GM23248 (cell line): ENCODE results near the gene HSBP1L1. TPM values are rescaled to one million over a fixed set of nuclear protein-coding genes. Genes with fewer than 3 reads are reported as not detected.
A peak's percentile ranks its signal among the peaks of the same experiment; 100 is the strongest.

Experiments used
- DNase-seq: peaks from one replicate; pipeline ENCODE4 v3.0.0-alpha.2; 2015
- H2AFZ ChIP-seq: fragments of 200-600 bp; sonication (generic); 2 replicates; pipeline ENCODE4 v1.6.1; 2016; ENCODE audit warnings: antibody characterized with exemption
- H3F3A ChIP-seq: fragments of 200-600 bp; sonication (generic); 2 replicates; pipeline ENCODE4 v1.6.1; 2016; ENCODE audit warnings: mild to moderate bottlenecking, antibody characterized with exemption, mixed run types; ENCODE audit not compliant: insufficient read depth
- H3K27ac ChIP-seq: fragments of 200-600 bp; sonication (generic); 2 replicates; pipeline ENCODE4 v1.5.1; 2016; ENCODE audit warnings: mild to moderate bottlenecking
- H3K27me3 ChIP-seq: fragments of 200-600 bp; sonication (generic); replicated peaks from 2 replicates; pipeline ENCODE4 v1.6.1; 2016; ENCODE audit warnings: mild to moderate bottlenecking; ENCODE audit not compliant: insufficient read depth
- H3K36me3 ChIP-seq: fragments of 200-600 bp; sonication (generic); 2 replicates; pipeline ENCODE4 v1.6.1; 2016; ENCODE audit warnings: low read depth, mild to moderate bottlenecking
- H3K4me1 ChIP-seq: fragments of 200-600 bp; sonication (generic); 2 replicates; pipeline ENCODE4 v1.6.1; 2016; ENCODE audit warnings: mild to moderate bottlenecking; ENCODE audit not compliant: insufficient read depth
- H3K4me2 ChIP-seq: fragments of 200-600 bp; sonication (generic); one replicate; pipeline ENCODE4 v1.6.1; 2016; ENCODE audit warnings: mild to moderate bottlenecking; ENCODE audit not compliant: unreplicated experiment
- H3K4me3 ChIP-seq: fragments of 200-600 bp; sonication (generic); 2 replicates; pipeline ENCODE4 v1.5.1; 2016; ENCODE audit warnings: mild to moderate bottlenecking
- H3K79me2 ChIP-seq: fragments of 200-600 bp; sonication (generic); 2 replicates; pipeline ENCODE4 v1.6.1; 2016; ENCODE audit warnings: mild to moderate bottlenecking; ENCODE audit not compliant: insufficient read depth
- H3K9ac ChIP-seq: fragments of 200-600 bp; sonication (generic); 2 replicates; pipeline ENCODE4 v1.6.1; 2016; ENCODE audit warnings: mild to moderate bottlenecking
- H3K9me2 ChIP-seq: fragments of 200-600 bp; sonication (generic); 2 replicates; pipeline ENCODE4 v1.6.1; 2016; ENCODE audit warnings: mixed run types, mild to moderate bottlenecking, moderate library complexity; ENCODE audit not compliant: insufficient read depth
- H3K9me3 ChIP-seq: fragments of 200-600 bp; sonication (generic); one replicate; pipeline ENCODE4 v1.6.1; 2017; ENCODE audit warnings: low read depth
- H4K20me1 ChIP-seq: fragments of 200-600 bp; sonication (generic); 2 replicates; pipeline ENCODE4 v1.6.0; 2016; ENCODE audit not compliant: insufficient read depth
- EZH2 ChIP-seq: fragments of 200-600 bp; sonication (generic); IDR thresholded peaks from 2 replicates; pipeline ENCODE4 v1.6.1; 2018; ENCODE audit warnings: antibody characterized with exemption, mild to moderate bottlenecking; ENCODE audit not compliant: insufficient read depth, poor library complexity, severe bottlenecking
- EZH2phosphoT487 ChIP-seq: fragments of 200-600 bp; sonication (generic); IDR thresholded peaks from 2 replicates; pipeline ENCODE4 v1.6.1; 2018; ENCODE audit warnings: antibody characterized with exemption, moderate library complexity, mild to moderate bottlenecking, low read depth; ENCODE audit not compliant: insufficient read depth
- WGBS, 2 experiments: methylation state at CpG; one replicate each; pipeline ENCODE4 v1.1.6; 2015 to 2017; ENCODE audit warnings: low lambda C conversion rate in 2 of 2, low coverage in 1 of 2; ENCODE audit errors: missing lambda C conversion rate in 2 of 2; 5-methylcytosine and 5-hydroxymethylcytosine counted together
- in situ Hi-C: fragments of 300-500 bp; cut with MboI; formaldehyde crosslinking; loops from 2 replicates; pipeline ENCODE4 v1.15.0; 2020
- polyA plus RNA-seq: library from polyadenylated mRNA; unstranded; fragments of >200 nt; fragmentation: Nextera tagmentation; extraction: Ambion mirVana; gene quantifications from 2 replicates; pipeline ENCODE4 v1.2.1, GENCODE V29; 2016
- total RNA-seq: library from RNA; depleted of rRNA; stranded (reverse); fragments of >200 nt; shearing (Covaris generic); gene quantifications from 2 replicates; pipeline ENCODE4 v1.2.3, GENCODE V29; 2014

HSBP1L1 gene
- total and polyA plus RNA-seq, 2 experiments from 2014 or later = 6.8 to 27.0 TPM

GRCh38 chr18:79985172-79985571 lies 20.7 kb downstream of the HSBP1L1 start:
- H3K9me2 ChIP-seq = no peaks in the 10 kb centered on the region
- DNase-seq = no peak
- no peaks in the 10 kb centered on the region for H3K9me3 ChIP-seq
- 92 to 93% methylated on average over 12 of the region's 12 CpGs for WGBS, 2 experiments
- H3K79me2 ChIP-seq = peaks cover 85% of the 10 kb centered on the region
- H3K4me3 ChIP-seq = no peak overlapping the region
- peaks cover 9% of the 10 kb centered on the region; the same call in 1 of the 2 replicates for H3K36me3 ChIP-seq
- H4K20me1 ChIP-seq = peaks cover 23% of the 10 kb centered on the region; the same call in 1 of the 2 replicates
- no peak overlapping the region for H3K9ac ChIP-seq
- TF ChIP-seq EZH2 (no peak), EZH2phosphoT487 (no peak)
- no peak overlapping the region for H3K4me2 ChIP-seq
- H3K27me3 ChIP-seq = no peaks in the 10 kb centered on the region
- H3F3A ChIP-seq = peaks cover 5% of the 10 kb centered on the region; the same call in 1 of the 2 replicates
- no peak overlapping the region for H2AFZ ChIP-seq
- H3K27ac ChIP-seq = no peak overlapping the region
- in situ Hi-C loops = no loop called here
- peaks cover 9% of the 10 kb centered on the region; the same call in 1 of the 2 replicates for H3K4me1 ChIP-seq

- in situ Hi-C loops = no loop called here
- Histone ChIP-seq H3F3A (peaks cover 5% of the 10 kb centered on the region; the same call in 1 of the 2 replicates), H3K9ac (peak overlapping the region; percentile 93), H3K79me2 (peaks cover 69% of the 10 kb centered on the region), H3K4me1 (peaks cover 9% of the 10 kb centered on the region; the same call in 1 of the 2 replicates), H3K9me3 (no peaks in the 10 kb centered on the region), H3K4me2 (peak overlapping the region; percentile 100), H3K27ac (peak overlapping the region; percentile 93), H3K9me2 (no peaks in the 10 kb centered on the region), H2AFZ (no peak overlapping the region), H3K4me3 (peak overlapping the region; percentile 98), H4K20me1 (peaks cover 23% of the 10 kb centered on the region; the same call in 1 of the 2 replicates), H3K36me3 (peaks cover 9% of the 10 kb centered on the region; the same call in 1 of the 2 replicates), H3K27me3 (no peaks in the 10 kb centered on the region)
- 29 to 33% methylated on average over 7 of the region's 7 CpGs for WGBS, 2 experiments
- TF ChIP-seq EZH2phosphoT487 (no peak), EZH2 (no peak)
- peak; percentile 49 for DNase-seq
These were observed 22.3 kb downstream of the HSBP1L1 start for GRCh38 chr18:79986726-79987125.

- Histone ChIP-seq H3K27ac (peak overlapping the region; percentile 93), H3K4me1 (peaks cover 9% of the 10 kb centered on the region; the same call in 1 of the 2 replicates), H3K9ac (peak overlapping the region; percentile 93), H3K79me2 (peaks cover 61% of the 10 kb centered on the region), H3K4me2 (peak overlapping the region; percentile 100), H4K20me1 (peaks cover 23% of the 10 kb centered on the region; the same call in 1 of the 2 replicates), H3K4me3 (peak overlapping the region; percentile 98), H3K9me2 (no peaks in the 10 kb centered on the region), H3K27me3 (no peaks in the 10 kb centered on the region), H3F3A (peaks cover 5% of the 10 kb centered on the region; the same call in 1 of the 2 replicates), H2AFZ (peak overlapping the region; percentile 87), H3K9me3 (no peaks in the 10 kb centered on the region), H3K36me3 (peaks cover 9% of the 10 kb centered on the region; the same call in 1 of the 2 replicates)
- WGBS, 2 experiments = 0 to 1% methylated on average over 6 of the region's 6 CpGs
- TF ChIP-seq EZH2 = no peak
- TF ChIP-seq EZH2phosphoT487 = no peak
- in situ Hi-C loops = no loop called here
- peak; percentile 68 for DNase-seq
These were observed 23.1 kb downstream of the HSBP1L1 start for GRCh38 chr18:79987566-79987965.

GRCh38 chr18:79988071-79988450 lies 23.6 kb downstream of the HSBP1L1 start:
- H4K20me1 ChIP-seq = peaks cover 21% of the 10 kb centered on the region; the same call in 1 of the 2 replicates
- WGBS, 2 experiments = 1% methylated on average over 37 to 39 of the region's 48 CpGs

More at GRCh38 chr18:79988071-79988450, 23.6 kb downstream of the HSBP1L1 start:
- H3K27ac ChIP-seq = peak overlapping the region; percentile 93
- H3K27me3 ChIP-seq = no peaks in the 10 kb centered on the region
- peaks cover 9% of the 10 kb centered on the region; the same call in 1 of the 2 replicates for H3K36me3 ChIP-seq
- peak; percentile 74 for DNase-seq
- H3K4me3 ChIP-seq = peak overlapping the region; percentile 98
- H3K4me2 ChIP-seq = peak overlapping the region; percentile 100
- in situ Hi-C loops = no loop called here
- H3K9me2 ChIP-seq = no peaks in the 10 kb centered on the region
- peak overlapping the region; percentile 93 for H3K9ac ChIP-seq
- H3K9me3 ChIP-seq = no peaks in the 10 kb centered on the region
- TF ChIP-seq EZH2phosphoT487 = no peak
- no peak for TF ChIP-seq EZH2
- peaks cover 9% of the 10 kb centered on the region; the same call in 1 of the 2 replicates for H3K4me1 ChIP-seq
- peaks cover 56% of the 10 kb centered on the region for H3K79me2 ChIP-seq
- peak overlapping the region; percentile 87 for H2AFZ ChIP-seq
- peaks cover 5% of the 10 kb centered on the region; the same call in 1 of the 2 replicates for H3F3A ChIP-seq
